MCF 10A (cell line): Measurements from ENCODE around the gene MSANTD3. TPM values are rescaled to one million over a fixed set of nuclear protein-coding genes. Genes with fewer than 3 reads are reported as not detected.
A peak's percentile ranks its signal among the peaks of the same experiment; 100 is the strongest.

Experiments
- BruUV-seq: library from RNA; stranded (reverse); fragments of 400-500 nt; replicated peaks from 2 replicates; lab custom pipeline; 2021; lab: Mats Ljungman, UMichigan
- CTCF ChIA-PET: fragments of 300-600 bp; sonication (Branson Sonifier 250); formaldehyde crosslinking; extraction: SDS; loops from one replicate; lab custom pipeline; 2021; ENCODE audit warnings: antibody characterized with exemption, inconsistent platforms; lab: Yijun Ruan, JAX
- POLR2A ChIA-PET: fragments of 300-600, 350-650 bp; sonication (Branson Sonifier 250); formaldehyde crosslinking; extraction: SDS; loops from one replicate; lab custom pipeline; 2020; ENCODE audit warnings: antibody characterized with exemption, inconsistent platforms; lab: Yijun Ruan, JAX
- DNase-seq: peaks from one replicate; pipeline ENCODE4 v3.0.0-alpha.2; 2018; ENCODE audit not compliant: unreplicated experiment
- H3K27ac Mint-ChIP-seq: one replicate; pipeline ENCODE4 v1.8.0; 2022; ENCODE audit warnings: mild to moderate bottlenecking, low read depth, mixed read lengths; ENCODE audit not compliant: unreplicated experiment
- H3K27me3 Mint-ChIP-seq: one replicate; pipeline ENCODE4 v1.8.0; 2022; ENCODE audit warnings: mixed read lengths; ENCODE audit not compliant: insufficient read depth, unreplicated experiment
- H3K36me3 Mint-ChIP-seq: one replicate; pipeline ENCODE4 v1.8.0; 2022; ENCODE audit warnings: mild to moderate bottlenecking, moderate library complexity, mixed read lengths; ENCODE audit not compliant: insufficient read depth, unreplicated experiment
- H3K4me1 Mint-ChIP-seq: one replicate; pipeline ENCODE4 v1.8.0; 2022; ENCODE audit warnings: mixed read lengths; ENCODE audit not compliant: insufficient read depth, unreplicated experiment
- H3K4me3 Mint-ChIP-seq: one replicate; pipeline ENCODE4 v1.8.0; 2022; ENCODE audit warnings: mild to moderate bottlenecking, moderate library complexity, mixed read lengths; ENCODE audit not compliant: unreplicated experiment
- H3K9me3 Mint-ChIP-seq: one replicate; pipeline ENCODE4 v1.8.0; 2022; ENCODE audit warnings: mixed read lengths; ENCODE audit not compliant: unreplicated experiment
- CTCF ChIP-seq: fragments of 200-600 bp; IDR thresholded peaks from one replicate; pipeline ENCODE4 v1.8.0; 2022; ENCODE audit warnings: antibody characterized with exemption, mild to moderate bottlenecking; ENCODE audit not compliant: unreplicated experiment
- intact Hi-C: fragments of 100-400 bp; cut with micrococcal nuclease; formaldehyde crosslinking; loops from 2 replicates; pipeline ENCODE4 v1.14.1; 2022
- total RNA-seq: library from RNA; stranded (reverse); gene quantifications from 2 replicates; pipeline ENCODE4 v1.2.3, GENCODE V29; 2022

The MSANTD3 gene
- total RNA-seq, 1 experiment from 2014 or later, result 41.3 TPM

- no TSS peak for BruUV-seq
- ChIA-PET CTCF (interaction anchor here (0.6 kb wide), 2 partner anchors 671 to 1075 kb away, joined by 3 read pairs; partner anchors contain the start of gene NR4A3), POLR2A (no interaction called here)
- H3K36me3 Mint-ChIP-seq, result no peaks in the 10 kb centered on the region
- no peak overlapping the region for H3K4me3 Mint-ChIP-seq
- no peaks in the 10 kb centered on the region for H3K4me1 Mint-ChIP-seq
- no peaks in the 10 kb centered on the region for H3K27me3 Mint-ChIP-seq
- H3K27ac Mint-ChIP-seq, result no peak overlapping the region
- intact Hi-C loops, result no loop called here
- DNase-seq, result peak; percentile 5
- H3K9me3 Mint-ChIP-seq, result no peaks in the 10 kb centered on the region
- TF ChIP-seq CTCF, result no peak
These were observed 66.0 kb downstream of the MSANTD3 start for GRCh38 chr9:100492952-100493351.

- Mint-ChIP-seq H3K4me3 (no peak overlapping the region), H3K9me3 (no peaks in the 10 kb centered on the region), H3K36me3 (no peaks in the 10 kb centered on the region), H3K27ac (no peak overlapping the region), H3K27me3 (no peaks in the 10 kb centered on the region), H3K4me1 (peaks cover 5% of the 10 kb centered on the region)
- DNase-seq, result peak; percentile 44
- intact Hi-C loops, result no loop called here
- BruUV-seq, result no TSS peak
- ChIA-PET CTCF (no interaction called here), POLR2A (interaction anchor here (0.7 kb wide), 1 partner anchor 1035 kb away, joined by 3 read pairs; no protein-coding TSS in a partner anchor)
- no peak for TF ChIP-seq CTCF
These were observed 71.6 kb downstream of the MSANTD3 start for GRCh38 chr9:100498592-100498991.

GRCh38 chr9:100499460-100499859 is 72.5 kb downstream of the MSANTD3 start:
- H3K27ac Mint-ChIP-seq, result no peak overlapping the region
- no peaks in the 10 kb centered on the region for H3K9me3 Mint-ChIP-seq
- BruUV-seq, result no TSS peak
- TF ChIP-seq CTCF, result no peak
- peaks cover 5% of the 10 kb centered on the region for H3K4me1 Mint-ChIP-seq
- no peak for DNase-seq
- intact Hi-C loops, result no loop called here
- CTCF ChIA-PET, result no interaction called here
- H3K4me3 Mint-ChIP-seq, result no peak overlapping the region
- no peaks in the 10 kb centered on the region for H3K36me3 Mint-ChIP-seq
- H3K27me3 Mint-ChIP-seq, result no peaks in the 10 kb centered on the region
- POLR2A ChIA-PET, result interaction anchor here (0.7 to 0.9 kb wide), 2 partner anchors 11 to 1035 kb away, joined by 3 read pairs; no protein-coding TSS in a partner anchor

GRCh38 chr9:100499866-100500265 is 72.9 kb downstream of the MSANTD3 start:
- CTCF ChIA-PET, result no interaction called here
- no TSS peak for BruUV-seq
- Mint-ChIP-seq H3K9me3 (no peaks in the 10 kb centered on the region), H3K27me3 (no peaks in the 10 kb centered on the region), H3K4me1 (peaks cover 5% of the 10 kb centered on the region), H3K4me3 (no peak overlapping the region), H3K36me3 (no peaks in the 10 kb centered on the region), H3K27ac (no peak overlapping the region)
- POLR2A ChIA-PET, result interaction anchor here (0.9 kb wide), 1 partner anchor 11 kb away, joined by 3 read pairs; no protein-coding TSS in a partner anchor
- no peak for DNase-seq
- no peak for TF ChIP-seq CTCF
- intact Hi-C loops, result no loop called here

Other genes with a start within 250 kb of the MSANTD3 start
- 37.0 and 38.2 TPM in 2 replicates for gene TEX10, start 74.2 kb upstream of the MSANTD3 start, total RNA-seq
- gene TMEFF1, start 46.0 kb downstream of the MSANTD3 start, total RNA-seq, result 0.28 and 0.56 TPM in 2 replicates
- 0.49 and 0.56 TPM in 2 replicates for gene CAVIN4, start 150.9 kb downstream of the MSANTD3 start, total RNA-seq